SK-N-SH treated with all-trans-retinoic acid at 6 μM for 48 hours (cell line): ENCODE measurements around the gene ALDOA.
"Not testable (repeated sequence)": the region's sequence is repeated elsewhere in the genome, so short reads cannot be mapped to it uniquely, and the experiment has no call there.

Source experiments
- ARNTL ChIP-seq: fragments of 450-650 bp; formaldehyde crosslinking; IDR thresholded peaks from 2 replicates; pipeline ENCODE4 v1.5.0; 2020; ENCODE audit warnings: low read depth, mild to moderate bottlenecking, moderate library complexity, borderline replicate concordance
- BACH2 ChIP-seq: fragments of 250-450 bp; sonication (Bioruptor Pico); IDR thresholded peaks from 2 replicates; pipeline ENCODE4 v1.9.0; 2021; ENCODE audit warnings: mild to moderate bottlenecking, borderline replicate concordance
- CREB5 ChIP-seq: fragments of 250-450 bp; sonication (Bioruptor Pico); IDR thresholded peaks from 2 replicates; pipeline ENCODE4 v1.5.1; 2020; ENCODE audit warnings: low read depth, mild to moderate bottlenecking, moderate library complexity
- ISL1 ChIP-seq: fragments of 250-450 bp; sonication (Bioruptor Pico); IDR thresholded peaks from 2 replicates; pipeline ENCODE4 v2.1.2; 2022; ENCODE audit warnings: mild to moderate bottlenecking, moderate library complexity
- RARB ChIP-seq: fragments of 250-450 bp; sonication (Bioruptor Pico); IDR thresholded peaks from 2 replicates; pipeline ENCODE4 v1.8.0; 2021; ENCODE audit warnings: mild to moderate bottlenecking, moderate library complexity
- SNAI2 ChIP-seq: fragments of 250-450 bp; sonication (Bioruptor Pico); IDR thresholded peaks from 2 replicates; pipeline ENCODE4 v1.5.0; 2020; ENCODE audit warnings: mild to moderate bottlenecking, moderate library complexity
- TF ChIP-seq, protein P1 (sequence below): fragments of 250-450 bp; sonication (Bioruptor Pico); IDR thresholded peaks from 2 replicates; pipeline ENCODE4 v1.8.0; 2020; ENCODE audit warnings: mild to moderate bottlenecking, moderate library complexity, borderline replicate concordance

DNA sequence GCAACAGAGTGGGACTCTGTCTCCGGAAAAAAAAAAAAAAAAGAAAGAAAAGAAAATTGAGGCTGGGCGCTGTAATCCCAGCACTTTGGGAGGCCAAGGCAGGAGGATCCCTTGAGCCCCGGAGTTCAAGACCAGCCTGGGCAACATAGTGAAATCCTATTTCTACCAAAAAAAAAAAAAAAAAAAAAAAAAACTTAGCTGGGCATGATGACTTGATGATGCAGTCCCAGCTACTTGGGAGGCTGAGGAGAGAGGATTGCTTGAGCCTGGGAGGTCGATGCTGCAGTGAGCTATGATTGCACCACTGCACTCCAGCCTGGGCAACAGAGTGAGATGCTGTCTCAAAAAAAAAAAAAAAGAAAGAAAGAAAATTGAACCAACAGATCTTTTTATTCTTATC, 47.6 kb upstream of the ALDOA start:
- TF ChIP-seq, protein P1, sequence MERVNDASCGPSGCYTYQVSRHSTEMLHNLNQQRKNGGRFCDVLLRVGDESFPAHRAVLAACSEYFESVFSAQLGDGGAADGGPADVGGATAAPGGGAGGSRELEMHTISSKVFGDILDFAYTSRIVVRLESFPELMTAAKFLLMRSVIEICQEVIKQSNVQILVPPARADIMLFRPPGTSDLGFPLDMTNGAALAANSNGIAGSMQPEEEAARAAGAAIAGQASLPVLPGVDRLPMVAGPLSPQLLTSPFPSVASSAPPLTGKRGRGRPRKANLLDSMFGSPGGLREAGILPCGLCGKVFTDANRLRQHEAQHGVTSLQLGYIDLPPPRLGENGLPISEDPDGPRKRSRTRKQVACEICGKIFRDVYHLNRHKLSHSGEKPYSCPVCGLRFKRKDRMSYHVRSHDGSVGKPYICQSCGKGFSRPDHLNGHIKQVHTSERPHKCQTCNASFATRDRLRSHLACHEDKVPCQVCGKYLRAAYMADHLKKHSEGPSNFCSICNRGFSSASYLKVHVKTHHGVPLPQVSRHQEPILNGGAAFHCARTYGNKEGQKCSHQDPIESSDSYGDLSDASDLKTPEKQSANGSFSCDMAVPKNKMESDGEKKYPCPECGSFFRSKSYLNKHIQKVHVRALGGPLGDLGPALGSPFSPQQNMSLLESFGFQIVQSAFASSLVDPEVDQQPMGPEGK (CRISPR knock-in tag) = not testable (repeated sequence)
- TF ChIP-seq ISL1 (CRISPR knock-in tag); RARB (CRISPR knock-in tag); CREB5 (CRISPR knock-in tag); BACH2; ARNTL (CRISPR knock-in tag); SNAI2 (CRISPR knock-in tag): not testable (repeated sequence)
